NOMO-1 treated with DMSO at 0.1 percent for 48 hours (cell line): ENCODE measurements around the gene ARPC3.
A peak's percentile ranks its signal among the peaks of the same experiment; 100 is the strongest.
"Not testable (repeated sequence)": the region's sequence is repeated elsewhere in the genome, so short reads cannot be mapped to it uniquely, and the experiment has no call there.

Experiments used
- DNase-seq: peaks from one replicate; lab custom pipeline; 2025; ENCODE audit not compliant: unreplicated experiment; lab: John Stamatoyannopoulos, UW

ARPC3 gene

GRCh38 chr12:110420644-110421043, 29.5 kb downstream of the ARPC3 start:
- not testable (repeated sequence) for DNase-seq

GRCh38 chr12:110417113-110417512, 33.0 kb downstream of the ARPC3 start:
- peak; percentile 76 for DNase-seq

GRCh38 chr12:110410086-110410485, 40.1 kb downstream of the ARPC3 start:
- not testable (repeated sequence) for DNase-seq

GRCh38 chr12:110405126-110405662, 44.9 kb downstream of the ARPC3 start:
- not testable (repeated sequence) for DNase-seq

GRCh38 chr12:110403976-110404682, 46.0 kb downstream of the ARPC3 start:
- DNase-seq, result peak; percentile 59

- peak; percentile 85 for DNase-seq
Observed at GRCh38 chr12:110403146-110403975, 46.8 kb downstream of the ARPC3 start, which contains the start of gene ANAPC7. TSS of gene ANAPC7 (minus strand) at chr12:110403708. CDS start at chr12:110403627, 81 bp downstream.
